K562 (cell line): ENCODE results near the gene SEC61G.

ENCODE experiments used
- ATF1 ChIP-seq, 2 experiments: fragments of 450-650 bp in 1 of 2; IDR thresholded peaks; 2 replicates each; pipeline ENCODE4 v1.6.1; 2016; ENCODE audit warnings: missing compliant biosample characterization in 1 of 2, missing genetic modification characterization in 1 of 2
- BDP1 ChIP-seq: IDR thresholded peaks from 3 replicates; pipeline ENCODE4 v1.6.1; 2011; ENCODE audit not compliant: insufficient read length, insufficient read depth
- BMI1 ChIP-seq: fragments of 150-350 bp; IDR thresholded peaks from 2 replicates; pipeline ENCODE4 v1.6.1; 2014; ENCODE audit warnings: low read length
- CGGBP1 ChIP-seq: fragments of 250-450 bp; sonication (Bioruptor Pico); IDR thresholded peaks from 2 replicates; pipeline ENCODE4 v1.9.0; 2021; ENCODE audit warnings: mild to moderate bottlenecking
- FOXJ3 ChIP-seq: sonication (generic); formaldehyde crosslinking; IDR thresholded peaks from 2 replicates; pipeline ENCODE4 v1.4.0; 2020; ENCODE audit warnings: mild to moderate bottlenecking, missing genetic modification reagents
- MAFG ChIP-seq: fragments of 450-650 bp; conservative IDR thresholded peaks from 2 replicates; pipeline ENCODE4 v1.6.1; 2016; ENCODE audit warnings: missing genetic modification characterization, missing compliant biosample characterization
- MED1 ChIP-seq: sonication (generic); formaldehyde crosslinking; IDR thresholded peaks from 2 replicates; pipeline ENCODE4 v1.8.1; 2023; ENCODE audit warnings: missing genetic modification reagents, borderline replicate concordance
- RAD21 ChIP-seq, 2 experiments: fragments of 250-450 bp in 1 of 2; fragments of 450-650 bp in 1 of 2; sonication (Bioruptor Pico) in 1 of 2; formaldehyde crosslinking in 1 of 2; IDR thresholded peaks in 1 of 2; conservative IDR thresholded peaks in 1 of 2; 2 replicates each; pipeline versions ENCODE4 v1.4.0 to v1.8.0; 2020 to 2022; ENCODE audit warnings: mild to moderate bottlenecking in 2 of 2, moderate library complexity in 1 of 2
- RB1 ChIP-seq: fragments of 450-650 bp; IDR thresholded peaks from 2 replicates; pipeline ENCODE4 v1.6.1; 2017; ENCODE audit warnings: low read depth, mild to moderate bottlenecking
- SRF ChIP-seq, 2 experiments: fragments of 250-450, 450-650 bp in 1 of 2; sonication (Bioruptor Pico) in 1 of 2; sonication (generic) in 1 of 2; formaldehyde crosslinking; IDR thresholded peaks; 2 replicates each; pipeline versions ENCODE4 v1.5.0 to v1.5.1; 2020 to 2022; ENCODE audit warnings: mild to moderate bottlenecking in 1 of 2, missing genetic modification reagents in 1 of 2
- ZNF431 ChIP-seq: sonication (generic); formaldehyde crosslinking; IDR thresholded peaks from 2 replicates; pipeline ENCODE4 v1.8.0; 2022; ENCODE audit warnings: mild to moderate bottlenecking, missing genetic modification reagents
- ZNF695 ChIP-seq: fragments of 450-650 bp; formaldehyde crosslinking; IDR thresholded peaks from 2 replicates; pipeline ENCODE4 v1.4.0; 2020; ENCODE audit warnings: mild to moderate bottlenecking, moderate library complexity
- ZNF780A ChIP-seq: fragments of 250-450 bp; sonication (Bioruptor Pico); IDR thresholded peaks from 2 replicates; pipeline ENCODE4 v1.5.0; 2021; ENCODE audit warnings: mild to moderate bottlenecking
- TF ChIP-seq, protein P1 (sequence below), 3 experiments: IDR thresholded peaks in 2 of 3; conservative IDR thresholded peaks in 1 of 3; 2 replicates each; pipeline ENCODE4 v1.5.1; 2011 to 2012; ENCODE audit warnings: low read length in 3 of 3, mild to moderate bottlenecking in 3 of 3, control low read depth in 2 of 3, improper control_type of control experiment in 1 of 3, inconsistent platforms in 1 of 3, low read depth in 1 of 3, mixed read lengths in 1 of 3, moderate library complexity in 1 of 3; ENCODE audit not compliant: insufficient read depth in 2 of 3

GRCh38 chr7:54785261-54785660, 26.2 kb upstream of the SEC61G start:
- no peak for TF ChIP-seq RB1
- no peak for TF ChIP-seq ZNF695 (CRISPR knock-in tag)
- TF ChIP-seq, protein P1, sequence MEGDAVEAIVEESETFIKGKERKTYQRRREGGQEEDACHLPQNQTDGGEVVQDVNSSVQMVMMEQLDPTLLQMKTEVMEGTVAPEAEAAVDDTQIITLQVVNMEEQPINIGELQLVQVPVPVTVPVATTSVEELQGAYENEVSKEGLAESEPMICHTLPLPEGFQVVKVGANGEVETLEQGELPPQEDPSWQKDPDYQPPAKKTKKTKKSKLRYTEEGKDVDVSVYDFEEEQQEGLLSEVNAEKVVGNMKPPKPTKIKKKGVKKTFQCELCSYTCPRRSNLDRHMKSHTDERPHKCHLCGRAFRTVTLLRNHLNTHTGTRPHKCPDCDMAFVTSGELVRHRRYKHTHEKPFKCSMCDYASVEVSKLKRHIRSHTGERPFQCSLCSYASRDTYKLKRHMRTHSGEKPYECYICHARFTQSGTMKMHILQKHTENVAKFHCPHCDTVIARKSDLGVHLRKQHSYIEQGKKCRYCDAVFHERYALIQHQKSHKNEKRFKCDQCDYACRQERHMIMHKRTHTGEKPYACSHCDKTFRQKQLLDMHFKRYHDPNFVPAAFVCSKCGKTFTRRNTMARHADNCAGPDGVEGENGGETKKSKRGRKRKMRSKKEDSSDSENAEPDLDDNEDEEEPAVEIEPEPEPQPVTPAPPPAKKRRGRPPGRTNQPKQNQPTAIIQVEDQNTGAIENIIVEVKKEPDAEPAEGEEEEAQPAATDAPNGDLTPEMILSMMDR (IDR thresholded peaks at IDR 0.05 in 2 of 3, conservative IDR thresholded peaks at IDR 0.05 in 1 of 3; ENCODE audit: insufficient read depth in 2 of 3, low read depth in 1 of 3, low read length in 3 of 3), result no peak
- TF ChIP-seq ZNF431, result no peak
- no peak for TF ChIP-seq RAD21 (CRISPR knock-in tag; conservative IDR thresholded peaks at IDR 0.05 in 1 of 2, IDR thresholded peaks at IDR 0.05 in 1 of 2)
- no peak for TF ChIP-seq ATF1 (CRISPR knock-in tag; IDR thresholded peaks at IDR 0.05)
- no peak for TF ChIP-seq ATF1 (tag; IDR thresholded peaks at IDR 0.05)
- no peak for TF ChIP-seq FOXJ3 (CRISPR knock-in tag)
- TF ChIP-seq ZNF780A (CRISPR knock-in tag), result no peak
- no peak for TF ChIP-seq SRF (CRISPR knock-in tag; IDR thresholded peaks at IDR 0.05)
- no peak for TF ChIP-seq BMI1
- TF ChIP-seq BDP1, result no peak
- no peak for TF ChIP-seq CGGBP1 (CRISPR knock-in tag)
- TF ChIP-seq MED1, result no peak
- no peak for TF ChIP-seq MAFG (tag)
